Pulmonary artery endothelial cell (primary cell): ENCODE results near the gene RNGTT. TPM values are rescaled to one million over a fixed set of nuclear protein-coding genes. Genes with fewer than 3 reads are reported as not detected.

Source experiments
- DNase-seq: peaks from one replicate; pipeline ENCODE4 v3.0.0-alpha.2; 2011; ENCODE audit warnings: low read depth, low spot score
- total RNA-seq: library from RNA; depleted of rRNA; stranded (reverse); fragments of >200 nt; gene quantifications from 2 replicates; pipeline ENCODE4 v1.2.3, GENCODE V29; 2014

RNGTT gene
- total RNA-seq, 1 donor from 2014 or later, result 14.8 TPM

- no peak for DNase-seq
These were observed 298.3 kb downstream of the RNGTT start for GRCh38 chr6:88665131-88665530.

GRCh38 chr6:88663801-88664200, 299.6 kb downstream of the RNGTT start:
- no peak for DNase-seq

- no peak for DNase-seq
These were observed 300.7 kb downstream of the RNGTT start for GRCh38 chr6:88662653-88663174.

GRCh38 chr6:88662163-88662580, 301.2 kb downstream of the RNGTT start:
- no peak for DNase-seq

- no peak for DNase-seq
These were observed 302.3 kb downstream of the RNGTT start for GRCh38 chr6:88661136-88661535.

GRCh38 chr6:88655586-88655985, 307.8 kb downstream of the RNGTT start:
- DNase-seq, result no peak

GRCh38 chr6:88653936-88654335, 309.5 kb downstream of the RNGTT start:
- no peak for DNase-seq

GRCh38 chr6:88651400-88651799, 312.0 kb downstream of the RNGTT start:
- DNase-seq, result no peak

GRCh38 chr6:88650979-88651378, 312.4 kb downstream of the RNGTT start:
- no peak for DNase-seq

- DNase-seq, result no peak
These were observed 313.3 kb downstream of the RNGTT start for GRCh38 chr6:88650029-88650619.

GRCh38 chr6:88641178-88641903, 322.1 kb downstream of the RNGTT start:
- DNase-seq, result no peak

- no peak for DNase-seq
These were observed 325.5 kb downstream of the RNGTT start for GRCh38 chr6:88637761-88638545.

- no peak for DNase-seq
These were observed 326.5 kb downstream of the RNGTT start for GRCh38 chr6:88636871-88637270.

- no peak for DNase-seq
These were observed 329.6 kb downstream of the RNGTT start for GRCh38 chr6:88633782-88634181.

GRCh38 chr6:88631830-88632229, 331.6 kb downstream of the RNGTT start:
- DNase-seq, result no peak

- DNase-seq, result no peak
These were observed 333.5 kb downstream of the RNGTT start for GRCh38 chr6:88629838-88630494.

- no peak for DNase-seq
These were observed 337.0 kb downstream of the RNGTT start for GRCh38 chr6:88626460-88626859.

- DNase-seq, result no peak
These were observed 339.9 kb downstream of the RNGTT start for GRCh38 chr6:88623531-88623930.

- DNase-seq, result no peak
These were observed 343.5 kb downstream of the RNGTT start for GRCh38 chr6:88619951-88620350.

- no peak for DNase-seq
These were observed 347.0 kb downstream of the RNGTT start for GRCh38 chr6:88616380-88616779.

- DNase-seq, result no peak
These were observed 349.0 kb downstream of the RNGTT start for GRCh38 chr6:88614316-88614877.
